NCI-H345 (cell line): Measurements from ENCODE around the gene PIK3R1.

Source experiments
- DNase-seq: peaks from one replicate; lab custom pipeline; 2025; lab: John Stamatoyannopoulos, UW

The PIK3R1 gene

GRCh38 chr5:68331192-68332079, 115.9 kb downstream of the PIK3R1 start:
- DNase-seq = no peak

DNA sequence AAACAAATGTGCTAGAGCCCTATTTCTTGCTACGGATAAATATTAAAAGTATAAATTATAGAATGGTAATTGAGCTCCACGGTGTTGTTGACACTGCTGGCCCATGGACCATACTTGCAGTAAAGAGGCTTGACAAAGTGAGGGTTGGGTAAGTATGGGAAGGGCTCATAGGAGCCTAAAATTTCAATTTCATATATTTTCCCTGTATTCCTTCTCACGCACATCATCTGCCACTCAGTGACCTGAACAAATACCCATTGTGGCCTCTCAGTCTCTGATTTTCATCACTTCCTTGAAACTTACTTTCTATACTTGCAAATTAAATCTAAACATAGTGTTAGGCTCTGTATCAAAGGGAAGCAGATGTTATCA, 116.5 kb downstream of the PIK3R1 start:
- DNase-seq = no peak

DNA sequence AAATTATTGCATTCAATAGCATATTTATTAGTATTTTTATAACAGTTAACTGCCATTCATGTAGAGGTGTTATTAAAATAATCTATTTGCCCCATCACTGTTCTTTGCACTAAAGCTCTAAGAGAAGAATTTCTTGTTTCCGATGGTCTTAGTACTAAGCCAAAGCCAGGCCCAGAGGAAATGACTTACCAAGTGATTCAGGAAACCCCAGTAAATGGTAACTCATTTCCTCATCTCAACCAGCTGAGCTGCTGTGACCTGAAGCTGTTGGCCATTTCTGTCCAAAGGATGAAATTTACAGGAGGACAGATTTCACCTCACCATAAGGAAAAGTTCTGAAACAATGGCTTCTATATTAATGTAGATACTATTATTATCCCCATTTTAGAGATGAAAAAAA, 117.0 kb downstream of the PIK3R1 start:
- DNase-seq = no peak

DNA sequence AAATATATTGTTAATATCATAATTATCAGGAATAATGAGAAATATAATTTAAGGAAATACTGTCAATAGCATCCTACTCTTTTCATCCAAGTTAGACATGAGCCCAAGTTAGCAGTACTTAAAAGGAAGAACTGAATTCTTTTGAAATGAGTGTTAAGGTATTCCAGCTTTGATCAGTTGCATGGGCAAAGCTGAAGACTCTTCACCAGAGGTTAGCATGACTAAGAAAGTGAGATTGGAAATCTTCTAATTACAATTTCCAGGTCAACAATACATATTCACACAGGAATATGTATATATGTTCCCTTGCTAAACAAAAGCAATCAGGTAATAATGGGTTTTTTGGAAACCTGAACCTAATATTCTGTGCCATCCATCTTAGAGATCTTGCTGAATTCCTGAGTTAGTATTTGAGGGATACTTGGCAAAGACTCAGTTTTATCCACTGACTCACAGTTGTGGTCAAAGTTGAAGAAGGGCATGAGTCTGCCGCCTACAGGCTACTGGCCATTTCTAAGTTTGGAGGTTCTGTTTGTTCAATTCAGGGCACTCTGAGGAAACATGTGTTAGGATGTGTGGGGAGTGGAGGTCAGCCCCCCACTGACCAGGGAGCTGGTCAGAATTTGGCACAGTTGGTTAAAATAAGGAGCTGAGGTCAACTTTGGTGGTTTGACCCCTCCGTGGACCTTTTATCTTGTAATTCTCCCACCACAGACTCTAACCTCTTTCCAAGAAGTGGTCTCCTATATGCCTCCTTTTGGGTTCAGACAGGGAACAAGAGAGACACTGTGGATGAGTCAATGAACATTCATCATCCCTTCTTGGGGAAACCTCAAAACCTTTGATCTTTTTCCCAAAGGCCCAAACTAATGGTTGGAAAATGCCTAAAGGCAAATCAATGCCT, 118.3 kb downstream of the PIK3R1 start:
- no peak for DNase-seq

- no peak for DNase-seq
These were observed 119.0 kb downstream of the PIK3R1 start for GRCh38 chr5:68334553-68334886.

GRCh38 chr5:68335075-68335474, 119.5 kb downstream of the PIK3R1 start:
- DNase-seq = no peak

DNA sequence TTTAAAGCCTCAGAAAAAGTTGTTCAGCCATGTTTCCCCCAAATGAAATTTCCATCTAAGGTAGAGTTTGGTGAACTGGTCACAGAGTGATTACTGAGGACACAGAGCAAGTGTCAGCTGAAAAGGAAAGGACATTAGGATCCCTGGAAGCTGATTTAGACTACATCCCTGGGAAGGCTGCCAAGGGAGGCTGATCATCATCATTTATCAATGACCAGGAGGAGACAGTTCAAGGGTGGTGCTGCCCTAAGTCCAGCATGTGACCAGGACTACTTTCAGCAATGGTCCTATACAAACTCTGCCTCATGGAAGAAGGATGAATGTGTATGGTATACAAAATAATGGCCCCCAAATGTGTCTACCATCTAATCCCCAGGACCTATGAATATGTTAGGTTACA, 120.6 kb downstream of the PIK3R1 start:
- no peak for DNase-seq

- DNase-seq = no peak
These were observed 121.7 kb downstream of the PIK3R1 start for GRCh38 chr5:68337235-68337634.

DNA sequence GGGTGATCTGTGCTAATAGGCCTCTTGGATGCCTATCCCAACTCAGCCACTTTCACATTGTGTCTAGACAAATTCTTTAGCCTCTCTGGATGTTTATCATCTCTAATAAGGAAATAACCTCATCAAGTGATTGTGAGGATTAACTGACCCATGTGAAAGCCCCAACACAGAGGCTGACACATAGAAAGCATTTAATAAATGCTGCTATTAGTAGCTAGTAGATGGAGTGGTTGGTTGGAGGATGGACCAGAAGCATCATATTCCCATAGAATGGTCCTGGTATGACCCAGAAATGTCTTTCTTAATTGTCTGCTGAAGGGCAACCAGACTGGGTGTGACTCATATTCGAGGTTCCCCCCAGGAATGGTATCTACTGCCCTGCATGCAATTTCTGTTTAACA, 124.4 kb downstream of the PIK3R1 start:
- DNase-seq = no peak

- no peak for DNase-seq
These were observed 125.5 kb downstream of the PIK3R1 start for GRCh38 chr5:68341006-68341405.

DNA sequence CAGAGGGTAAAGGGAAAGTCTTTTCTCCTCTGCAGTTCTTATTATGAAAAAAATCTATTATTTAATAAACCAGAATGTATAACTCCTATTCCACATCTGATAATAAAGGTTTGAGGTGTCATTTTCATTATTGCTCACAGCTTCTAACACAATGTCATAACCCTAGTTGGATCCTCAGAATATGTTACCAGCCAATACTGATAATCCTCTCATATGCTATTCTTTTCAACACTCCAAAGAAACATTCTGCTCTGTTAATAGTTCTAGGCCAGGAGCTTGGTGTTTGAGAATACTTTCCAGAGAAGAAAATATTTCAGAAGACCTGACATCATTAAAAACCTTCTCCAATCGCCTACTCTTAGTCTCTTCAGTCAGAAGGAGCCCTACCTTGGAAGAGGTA, 127.1 kb downstream of the PIK3R1 start:
- no peak for DNase-seq

GRCh38 chr5:68343421-68343826, 127.9 kb downstream of the PIK3R1 start:
- no peak for DNase-seq

GRCh38 chr5:68344447-68345111, 129.0 kb downstream of the PIK3R1 start:
- no peak for DNase-seq

- no peak for DNase-seq
These were observed 129.6 kb downstream of the PIK3R1 start for GRCh38 chr5:68345171-68345570.

GRCh38 chr5:68345582-68345981, 130.0 kb downstream of the PIK3R1 start:
- DNase-seq = no peak

DNA sequence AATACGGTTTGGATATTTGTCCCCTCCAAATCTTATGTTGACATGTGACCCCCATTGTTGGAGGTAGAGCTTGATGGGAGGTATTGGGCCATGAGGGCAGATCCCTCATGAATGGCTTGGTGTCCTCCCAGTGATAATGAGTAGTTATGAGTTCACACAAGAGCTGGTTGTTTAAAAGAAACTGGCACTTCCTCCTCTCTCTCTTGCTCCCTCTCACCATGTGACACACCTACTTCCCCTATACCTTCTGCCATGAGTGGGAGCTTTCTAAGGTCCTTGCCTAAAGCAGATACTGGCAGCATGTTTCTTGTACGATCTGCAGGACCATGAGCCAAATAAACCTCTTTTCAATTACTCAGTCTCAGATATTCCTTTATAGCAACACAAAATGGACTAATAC, 132.0 kb downstream of the PIK3R1 start:
- no peak for DNase-seq

- DNase-seq = no peak
These were observed 133.1 kb downstream of the PIK3R1 start for GRCh38 chr5:68348447-68349222.

- no peak for DNase-seq
These were observed 134.6 kb downstream of the PIK3R1 start for GRCh38 chr5:68350176-68350575.
